Thyroid gland (tissue), 4 donors: ENCODE data around the gene HYAL3.

Source experiments
- POLR2A ChIP-seq, 2 donors: fragments of 450-650 bp; IDR thresholded peaks; one replicate each; pipeline ENCODE4 v1.6.1; 2017; ENCODE audit warnings: antibody characterized with exemption in 2 of 2, mild to moderate bottlenecking in 2 of 2, moderate library complexity in 1 of 2
- TF ChIP-seq, protein P1 (sequence below), 6 experiments: fragments of 200-600 bp in 3 of 6; fragments of 450-650 bp in 3 of 6; sonication (generic) in 3 of 6; IDR thresholded peaks; one replicate each; pipeline ENCODE4 v1.5.1; 2016 to 2019; ENCODE audit warnings: antibody characterized with exemption in 6 of 6, mild to moderate bottlenecking in 2 of 6, inconsistent platforms in 1 of 6, moderate library complexity in 1 of 6

DNA sequence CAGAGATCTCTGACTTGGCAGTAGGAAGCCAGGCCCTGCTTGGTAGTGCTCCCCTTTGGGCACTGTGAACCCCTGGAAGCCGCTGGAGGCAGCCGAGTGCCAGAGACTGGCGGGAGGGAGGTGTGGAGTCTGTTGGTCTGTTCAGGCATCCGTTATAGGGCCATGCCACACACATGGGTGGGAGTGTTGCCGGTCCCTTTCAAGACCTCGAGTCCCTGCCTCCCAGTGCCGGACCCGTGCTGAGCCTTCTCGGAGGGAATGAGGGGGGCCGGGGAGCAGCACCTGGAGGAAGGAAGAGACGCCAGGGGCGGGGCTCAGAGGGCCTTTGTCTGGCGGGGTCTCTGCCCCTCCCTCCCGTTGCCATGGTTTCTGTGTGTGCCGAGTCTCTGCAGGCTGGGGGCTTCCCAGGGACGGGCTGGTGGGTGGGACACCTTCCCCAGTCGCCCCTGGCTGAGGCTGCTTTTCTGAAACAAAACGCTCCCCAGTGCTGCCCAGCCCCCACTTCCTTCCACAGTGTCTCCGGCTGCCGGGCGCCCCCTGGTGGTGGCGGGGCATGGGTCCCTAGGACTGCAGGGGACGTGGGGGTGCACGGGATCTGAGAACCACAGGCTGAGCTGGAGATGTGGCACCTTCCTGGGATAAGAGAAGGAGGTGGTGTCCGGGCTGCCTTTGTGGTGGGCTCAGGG, 53.2 kb downstream of the HYAL3 start:
- TF ChIP-seq, protein P1, sequence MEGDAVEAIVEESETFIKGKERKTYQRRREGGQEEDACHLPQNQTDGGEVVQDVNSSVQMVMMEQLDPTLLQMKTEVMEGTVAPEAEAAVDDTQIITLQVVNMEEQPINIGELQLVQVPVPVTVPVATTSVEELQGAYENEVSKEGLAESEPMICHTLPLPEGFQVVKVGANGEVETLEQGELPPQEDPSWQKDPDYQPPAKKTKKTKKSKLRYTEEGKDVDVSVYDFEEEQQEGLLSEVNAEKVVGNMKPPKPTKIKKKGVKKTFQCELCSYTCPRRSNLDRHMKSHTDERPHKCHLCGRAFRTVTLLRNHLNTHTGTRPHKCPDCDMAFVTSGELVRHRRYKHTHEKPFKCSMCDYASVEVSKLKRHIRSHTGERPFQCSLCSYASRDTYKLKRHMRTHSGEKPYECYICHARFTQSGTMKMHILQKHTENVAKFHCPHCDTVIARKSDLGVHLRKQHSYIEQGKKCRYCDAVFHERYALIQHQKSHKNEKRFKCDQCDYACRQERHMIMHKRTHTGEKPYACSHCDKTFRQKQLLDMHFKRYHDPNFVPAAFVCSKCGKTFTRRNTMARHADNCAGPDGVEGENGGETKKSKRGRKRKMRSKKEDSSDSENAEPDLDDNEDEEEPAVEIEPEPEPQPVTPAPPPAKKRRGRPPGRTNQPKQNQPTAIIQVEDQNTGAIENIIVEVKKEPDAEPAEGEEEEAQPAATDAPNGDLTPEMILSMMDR (IDR thresholded peaks at IDR 0.05): peak; percentile 92 to 98 (median 96)
- no peak for TF ChIP-seq POLR2A (IDR thresholded peaks at IDR 0.05)
